COLO668 (cell line): Measurements from ENCODE around the gene TIE1.

Experiments
- DNase-seq: peaks from one replicate; lab custom pipeline; 2025; ENCODE audit not compliant: unreplicated experiment; lab: John Stamatoyannopoulos, UW

TIE1 gene

GRCh38 chr1:43273708-43274107, 27.1 kb upstream of the TIE1 start:
- no peak for DNase-seq

- DNase-seq = peak; percentile 63
Measured at GRCh38 chr1:43274125-43274803, 26.5 kb upstream of the TIE1 start.

- no peak for DNase-seq
Measured at GRCh38 chr1:43274804-43275180, 26.0 kb upstream of the TIE1 start.

- peak; percentile 46 for DNase-seq
Measured at GRCh38 chr1:43275826-43276620, 24.8 kb upstream of the TIE1 start.

- DNase-seq = no peak
Measured at GRCh38 chr1:43276673-43277072, 24.1 kb upstream of the TIE1 start.

GRCh38 chr1:43277116-43277876, 23.5 kb upstream of the TIE1 start:
- no peak for DNase-seq

- DNase-seq = no peak
Measured at GRCh38 chr1:43279161-43279560, 21.6 kb upstream of the TIE1 start.

- no peak for DNase-seq
Measured at GRCh38 chr1:43279666-43280065, 21.1 kb upstream of the TIE1 start.

- no peak for DNase-seq
Measured at GRCh38 chr1:43280692-43281091, 20.1 kb upstream of the TIE1 start.

GRCh38 chr1:43282220-43283195, 18.3 kb upstream of the TIE1 start:
- no peak for DNase-seq

- DNase-seq = peak; percentile 52
Measured at GRCh38 chr1:43284065-43284464, 16.7 kb upstream of the TIE1 start.

- DNase-seq = peak; percentile 58
Measured at GRCh38 chr1:43284546-43285110, 16.2 kb upstream of the TIE1 start.

GRCh38 chr1:43285269-43285990, 15.4 kb upstream of the TIE1 start, which contains the start of gene C1orf210:
Gene C1orf210 (minus strand): TSS chr1:43285581. CDS start chr1:43283270, 2,311 bp downstream.
- DNase-seq = peak; percentile 100

GRCh38 chr1:43286115-43286514, 14.7 kb upstream of the TIE1 start:
- peak; percentile 73 for DNase-seq

- DNase-seq = no peak
Measured at GRCh38 chr1:43286533-43286932, 14.2 kb upstream of the TIE1 start.

GRCh38 chr1:43288058-43288784, 12.6 kb upstream of the TIE1 start:
- no peak for DNase-seq

GRCh38 chr1:43288785-43289706, 11.7 kb upstream of the TIE1 start:
- no peak for DNase-seq

GRCh38 chr1:43292216-43292615, 8.6 kb upstream of the TIE1 start:
- peak; percentile 36 for DNase-seq
